PFSK-1 (cell line): ENCODE measurements around the gene STX18.

Source experiments
- FOXP2 ChIP-seq: optimal IDR thresholded peaks from 2 replicates; pipeline ENCODE3; 2011; ENCODE audit warnings: borderline replicate concordance, control low read depth, inconsistent platforms; ENCODE audit not compliant: insufficient read depth; ENCODE audit errors: extremely low read length, extremely low read depth
- POLR2AphosphoS5 ChIP-seq: IDR thresholded peaks from 2 replicates; pipeline ENCODE4 v1.6.1; 2012; ENCODE audit warnings: low read depth, mild to moderate bottlenecking, control low read depth, low read length, moderate library complexity
- REST ChIP-seq, 2 experiments: IDR thresholded peaks; 2 replicates each; pipeline versions ENCODE4 v1.6.1 to v1.8.0; 2011 to 2012; ENCODE audit warnings: low read depth in 2 of 2, low read length in 2 of 2, control low read depth in 1 of 2, inconsistent platforms in 1 of 2, mild to moderate bottlenecking in 1 of 2, moderate library complexity in 1 of 2; ENCODE audit not compliant: insufficient read depth in 1 of 2
- SIN3A ChIP-seq: IDR thresholded peaks from 2 replicates; pipeline ENCODE4 v1.6.1; 2012; ENCODE audit warnings: mild to moderate bottlenecking, low read length, moderate library complexity, borderline replicate concordance; ENCODE audit not compliant: insufficient read depth
- TAF1 ChIP-seq: IDR thresholded peaks from 2 replicates; pipeline ENCODE4 v1.6.1; 2012; ENCODE audit warnings: low read length, control low read depth, borderline replicate concordance; ENCODE audit not compliant: insufficient read depth

STX18 gene

GRCh38 chr4:4391866-4392265, 150.0 kb downstream of the STX18 start:
- TF ChIP-seq POLR2AphosphoS5 (no peak), TAF1 (no peak), SIN3A (no peak), REST (IDR thresholded peaks at IDR 0.05; ENCODE audit: insufficient read depth in 1 of 2, low read depth in 2 of 2, low read length in 2 of 2) (no peak), FOXP2 (no peak)

GRCh38 chr4:4390515-4391240, 151.2 kb downstream of the STX18 start:
- TF ChIP-seq SIN3A (no peak), POLR2AphosphoS5 (no peak), FOXP2 (no peak), REST (IDR thresholded peaks at IDR 0.05; ENCODE audit: insufficient read depth in 1 of 2, low read depth in 2 of 2, low read length in 2 of 2) (no peak), TAF1 (no peak)

GRCh38 chr4:4390046-4390445, 151.8 kb downstream of the STX18 start:
- TF ChIP-seq POLR2AphosphoS5 (no peak), FOXP2 (no peak), REST (IDR thresholded peaks at IDR 0.05; ENCODE audit: insufficient read depth in 1 of 2, low read depth in 2 of 2, low read length in 2 of 2) (no peak), SIN3A (no peak), TAF1 (no peak)

- TF ChIP-seq FOXP2 (no peak), TAF1 (no peak), REST (IDR thresholded peaks at IDR 0.05; ENCODE audit: insufficient read depth in 1 of 2, low read depth in 2 of 2, low read length in 2 of 2) (no peak), SIN3A (no peak), POLR2AphosphoS5 (no peak)
These were observed 152.8 kb downstream of the STX18 start for GRCh38 chr4:4388836-4389575.
